Stimulated activated CD8-positive, alpha-beta memory T cell treated with anti-CD3 and anti-CD28 coated beads, Interleukin-15, amount 100 ng/mL, for 4 hours (primary cell): ENCODE measurements around the gene VSX2.
"Not testable (repeated sequence)": the region's sequence is repeated elsewhere in the genome, so short reads cannot be mapped to it uniquely, and the experiment has no call there.

Experiments
- DNase-seq, 2 donors: peaks; one replicate each; pipeline ENCODE4 v3.0.0-alpha.2; 2020; ENCODE audit warnings: low read depth in 2 of 2

The VSX2 gene

DNA sequence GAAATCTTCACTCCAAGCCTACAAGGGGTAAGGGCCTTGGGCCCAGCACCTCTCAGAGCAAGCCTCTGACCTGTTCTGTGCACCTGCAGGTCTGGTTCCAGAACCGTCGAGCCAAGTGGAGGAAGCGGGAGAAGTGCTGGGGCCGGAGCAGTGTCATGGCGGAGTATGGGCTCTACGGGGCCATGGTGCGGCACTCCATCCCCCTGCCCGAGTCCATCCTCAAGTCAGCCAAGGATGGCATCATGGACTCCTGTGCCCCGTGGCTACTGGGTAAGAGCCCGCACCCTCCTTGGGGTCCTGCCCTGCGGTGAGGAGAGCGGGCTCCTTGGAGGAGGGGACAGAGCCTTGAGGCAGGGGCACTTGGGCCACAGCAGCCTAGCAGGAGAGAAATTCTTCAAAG is 20.3 kb downstream of the VSX2 start:
- no peak for DNase-seq

- no peak for DNase-seq
These were observed 21.4 kb downstream of the VSX2 start for GRCh38 chr14:74260525-74261233.

GRCh38 chr14:74261288-74261687 is 22.0 kb downstream of the VSX2 start:
- DNase-seq: no peak

GRCh38 chr14:74262076-74262475 is 22.8 kb downstream of the VSX2 start:
- no peak for DNase-seq

DNA sequence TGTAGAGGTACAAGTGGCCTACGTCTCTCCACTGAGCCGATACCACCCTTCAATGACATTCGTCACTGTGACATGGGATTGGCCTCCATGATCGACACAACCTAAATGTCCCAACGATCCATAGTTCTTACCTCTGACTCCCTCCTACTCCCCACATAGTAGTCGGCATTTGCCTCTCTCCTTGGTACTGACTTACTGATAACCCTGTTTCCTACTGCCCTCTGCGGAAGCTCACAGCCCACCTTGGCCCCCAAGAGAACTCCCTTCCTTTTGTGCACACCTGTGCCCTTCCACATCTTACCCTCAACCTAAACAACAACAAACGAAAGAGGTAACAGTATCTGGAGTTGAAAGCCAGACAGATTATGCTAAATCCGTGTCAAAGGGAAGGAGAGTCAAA is 23.9 kb downstream of the VSX2 start:
- no peak for DNase-seq

DNA sequence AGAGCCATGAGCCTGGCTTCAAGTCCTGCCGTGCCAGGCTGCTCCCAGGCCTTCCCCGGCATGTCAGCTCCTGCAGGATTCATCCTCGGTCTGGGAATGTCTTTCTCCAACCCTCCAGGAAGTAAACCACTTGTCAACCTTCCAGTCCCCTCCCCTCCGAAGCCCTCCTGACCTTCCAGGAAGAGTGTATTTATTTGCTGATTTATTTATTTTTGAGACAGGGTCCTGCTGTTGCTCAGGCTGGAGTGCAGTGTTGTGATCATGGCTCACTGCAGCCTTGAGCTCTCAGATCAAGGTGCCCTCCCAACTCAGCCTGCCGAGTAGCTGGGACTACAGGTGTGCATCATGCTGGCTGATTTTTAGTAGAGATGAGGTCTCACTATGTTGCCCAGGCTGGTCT is 24.7 kb downstream of the VSX2 start:
- no peak for DNase-seq

DNA sequence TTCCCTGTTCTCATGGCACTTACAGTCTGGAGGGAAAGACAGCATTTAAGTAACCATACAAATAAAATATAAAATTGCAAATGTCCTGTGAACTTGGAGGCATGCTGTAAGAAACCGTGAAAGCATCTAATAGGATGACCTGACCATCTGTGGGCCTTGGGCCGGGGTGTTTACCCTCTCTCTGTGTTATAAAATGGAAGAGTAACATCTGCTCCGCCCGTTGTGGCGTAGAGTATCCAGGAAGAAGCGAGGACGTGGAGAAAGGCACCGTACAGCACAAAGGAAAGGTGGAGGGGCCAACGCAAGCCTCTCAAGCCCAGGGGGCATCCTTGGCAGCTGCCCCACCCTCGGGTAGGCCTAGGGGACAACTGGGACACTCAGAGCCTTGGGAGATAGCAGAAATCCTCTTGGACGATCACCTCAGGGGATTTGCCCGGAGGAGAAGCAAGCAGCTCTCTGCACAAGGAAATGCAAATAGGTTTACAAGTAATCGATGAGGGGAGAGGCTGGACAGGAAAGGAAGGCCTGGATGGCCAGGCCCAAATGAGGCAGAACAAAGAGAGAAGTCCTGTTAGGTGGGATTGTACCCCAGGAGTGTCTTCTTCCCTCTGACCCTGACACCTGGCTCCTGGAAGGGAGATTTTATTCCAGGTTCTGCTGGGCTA is 26.2 kb downstream of the VSX2 start:
- DNase-seq: no peak

DNA sequence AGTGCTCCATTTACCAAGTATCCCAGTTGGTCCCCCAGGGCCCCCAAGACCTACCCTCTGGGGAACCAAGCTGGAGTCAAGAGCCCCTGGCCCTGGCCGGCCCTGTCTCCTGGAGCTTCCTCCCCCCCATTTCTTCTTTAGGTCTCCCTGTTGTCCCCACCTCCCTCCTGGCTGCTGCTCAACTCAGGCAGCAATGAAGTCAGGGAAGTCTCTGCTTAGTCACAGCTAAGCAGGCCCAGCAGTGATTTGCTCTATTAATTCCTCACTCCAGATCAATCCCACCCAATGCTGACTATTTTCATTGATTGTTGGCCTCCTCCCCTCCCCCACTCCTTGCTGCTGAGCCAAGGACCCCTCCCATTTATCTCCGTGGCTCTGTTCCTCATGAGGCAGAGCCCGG is 28.3 kb downstream of the VSX2 start:
- no peak for DNase-seq

- DNase-seq: not testable (repeated sequence)
These were observed 31.3 kb downstream of the VSX2 start for GRCh38 chr14:74270382-74271177.

DNA sequence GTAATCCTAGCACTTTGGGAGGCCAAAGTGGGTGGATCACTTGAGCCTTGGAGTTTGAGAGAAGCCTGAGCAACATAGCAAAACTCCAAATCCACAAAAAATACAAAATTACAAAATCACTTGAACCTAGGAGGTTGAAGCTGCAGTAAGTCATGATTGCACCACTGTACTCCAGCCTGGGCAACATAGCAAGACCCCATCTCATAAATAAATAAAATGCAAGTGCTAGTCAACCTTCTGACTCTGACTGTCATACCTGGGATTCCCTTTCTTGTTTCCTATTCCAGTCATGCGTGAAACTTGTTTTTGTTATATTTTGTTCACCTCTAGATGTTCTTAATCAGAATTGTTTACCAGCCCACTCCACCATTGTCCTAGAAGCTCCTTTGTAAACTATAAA is 32.1 kb downstream of the VSX2 start:
- DNase-seq: no peak

DNA sequence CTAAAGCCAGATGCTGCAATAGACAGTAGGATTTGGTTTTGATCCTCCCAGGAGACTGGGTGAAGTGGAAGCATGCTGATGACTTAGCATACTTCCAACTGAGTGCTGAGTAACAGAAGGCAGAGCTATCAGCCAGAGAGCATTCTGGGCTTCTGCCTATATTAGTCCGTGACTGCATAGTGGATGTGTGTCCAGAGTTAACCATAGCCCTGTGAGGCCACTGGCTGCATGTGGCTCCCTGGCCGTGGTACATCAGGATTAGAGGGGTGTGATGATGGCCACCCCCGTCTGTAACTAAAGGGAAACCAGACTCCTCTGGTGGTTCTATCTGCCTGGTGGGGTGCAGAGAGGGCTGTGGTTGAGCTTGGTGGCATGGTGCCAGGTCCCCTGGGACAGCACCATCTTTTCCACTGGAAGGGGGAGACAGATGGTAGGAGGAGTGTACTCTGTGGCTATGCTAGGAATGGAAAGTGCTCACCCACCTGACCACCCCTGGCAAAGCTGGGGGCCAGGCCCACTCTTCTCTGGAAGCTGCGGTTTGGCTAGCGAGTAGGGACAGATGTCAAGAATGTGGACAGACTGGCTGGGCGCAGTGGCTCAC is 36.1 kb downstream of the VSX2 start:
- DNase-seq: no peak

- no peak for DNase-seq
These were observed 38.8 kb downstream of the VSX2 start for GRCh38 chr14:74278080-74278479.

DNA sequence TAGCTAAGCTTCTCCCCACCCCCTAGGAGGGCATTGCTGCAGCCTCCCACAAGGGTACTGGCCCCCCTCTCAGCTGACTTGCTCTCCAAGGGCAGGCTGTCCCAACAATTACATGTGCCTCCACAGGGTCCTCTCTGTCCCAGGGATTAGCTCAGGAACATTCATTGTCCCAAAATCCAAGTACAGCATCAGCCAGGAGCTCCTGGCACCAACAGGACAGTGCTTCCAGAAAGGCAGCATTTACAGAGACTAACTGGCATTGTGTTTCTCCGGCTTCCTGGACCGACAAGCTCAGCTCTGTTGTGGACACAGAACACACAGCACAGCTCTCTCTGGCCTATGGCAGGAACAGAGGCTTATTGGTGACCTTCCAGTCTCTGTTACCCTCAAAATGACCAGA is 41.8 kb downstream of the VSX2 start:
- no peak for DNase-seq

DNA sequence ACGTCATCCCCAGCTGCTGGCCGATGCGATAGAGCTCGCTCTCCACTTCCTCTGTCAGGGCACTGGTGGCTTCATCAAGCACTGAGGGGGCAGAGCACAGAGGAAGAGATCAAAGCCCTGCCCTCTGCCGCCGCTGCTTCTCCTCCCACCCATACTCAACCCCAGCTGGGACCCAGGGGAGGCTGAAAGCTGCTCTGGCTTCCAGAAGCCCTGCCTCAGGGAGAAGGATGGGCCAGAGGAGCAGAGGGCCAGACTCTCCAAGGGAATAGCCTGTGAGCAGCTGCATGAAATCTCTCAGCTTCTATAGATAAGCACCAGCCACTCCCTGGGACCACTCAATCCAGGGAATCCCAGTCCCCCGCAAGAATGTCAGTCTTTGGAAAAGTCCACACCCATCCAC is 47.5 kb downstream of the VSX2 start:
- no peak for DNase-seq

- no peak for DNase-seq
These were observed 50.6 kb downstream of the VSX2 start for GRCh38 chr14:74289801-74290200.

DNA sequence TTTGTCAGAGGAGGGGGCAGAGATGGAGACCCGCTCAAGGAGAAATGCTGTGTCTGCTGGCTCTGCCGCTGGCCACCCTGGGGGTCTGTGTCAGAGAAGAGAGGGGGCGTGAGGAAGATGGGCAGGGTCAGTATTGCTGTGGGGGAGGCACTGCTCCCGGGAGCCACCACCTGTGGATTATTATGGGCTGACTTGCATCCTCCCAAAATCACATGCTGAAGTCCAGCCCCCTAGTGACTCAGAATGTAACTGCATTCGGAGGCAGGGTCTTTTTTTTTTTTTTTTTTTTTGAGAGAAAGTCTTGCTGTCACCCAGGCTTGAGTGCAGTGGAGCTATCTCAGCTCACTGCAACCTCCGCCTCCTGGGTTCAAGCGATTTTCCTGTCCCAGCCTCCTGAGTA is 51.2 kb downstream of the VSX2 start:
- DNase-seq: no peak

- DNase-seq: no peak
These were observed 52.8 kb downstream of the VSX2 start for GRCh38 chr14:74292061-74292460.

- DNase-seq: no peak
These were observed 54.4 kb downstream of the VSX2 start for GRCh38 chr14:74293606-74294005.

- no peak for DNase-seq
These were observed 56.8 kb downstream of the VSX2 start for GRCh38 chr14:74296037-74296467.

- no peak for DNase-seq
These were observed 58.7 kb downstream of the VSX2 start for GRCh38 chr14:74297986-74298385.

DNA sequence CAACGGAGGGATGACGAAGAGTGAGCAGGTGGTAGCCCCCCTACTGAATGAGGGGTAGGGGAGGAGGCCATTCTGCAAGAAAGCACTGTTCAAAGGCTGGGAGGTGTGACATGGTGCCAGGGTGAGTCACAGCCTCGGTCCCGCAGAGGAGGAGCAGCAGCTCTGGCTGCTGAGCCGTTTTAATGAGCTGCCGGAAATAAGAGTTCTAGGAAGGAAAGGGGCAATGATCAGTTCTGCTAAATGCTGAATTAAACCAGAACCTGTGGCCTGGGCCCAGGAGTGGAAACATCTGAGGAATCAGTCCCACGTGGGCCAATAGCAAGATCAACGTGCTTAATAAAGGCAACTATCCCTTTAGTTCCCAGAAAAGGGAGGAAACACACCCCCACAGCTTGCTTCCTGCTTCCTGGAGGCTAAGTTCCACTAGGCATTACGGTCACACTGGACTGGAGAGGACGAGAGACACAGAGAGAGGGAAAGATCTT is 59.9 kb downstream of the VSX2 start:
- peak in 1 of 2 donors; percentile 11 for DNase-seq

GRCh38 chr14:74301594-74302151 is 62.4 kb downstream of the VSX2 start:
- no peak for DNase-seq
